ENCODE results near the gene CERS6.

- TF ChIP-seq, protein P1, sequence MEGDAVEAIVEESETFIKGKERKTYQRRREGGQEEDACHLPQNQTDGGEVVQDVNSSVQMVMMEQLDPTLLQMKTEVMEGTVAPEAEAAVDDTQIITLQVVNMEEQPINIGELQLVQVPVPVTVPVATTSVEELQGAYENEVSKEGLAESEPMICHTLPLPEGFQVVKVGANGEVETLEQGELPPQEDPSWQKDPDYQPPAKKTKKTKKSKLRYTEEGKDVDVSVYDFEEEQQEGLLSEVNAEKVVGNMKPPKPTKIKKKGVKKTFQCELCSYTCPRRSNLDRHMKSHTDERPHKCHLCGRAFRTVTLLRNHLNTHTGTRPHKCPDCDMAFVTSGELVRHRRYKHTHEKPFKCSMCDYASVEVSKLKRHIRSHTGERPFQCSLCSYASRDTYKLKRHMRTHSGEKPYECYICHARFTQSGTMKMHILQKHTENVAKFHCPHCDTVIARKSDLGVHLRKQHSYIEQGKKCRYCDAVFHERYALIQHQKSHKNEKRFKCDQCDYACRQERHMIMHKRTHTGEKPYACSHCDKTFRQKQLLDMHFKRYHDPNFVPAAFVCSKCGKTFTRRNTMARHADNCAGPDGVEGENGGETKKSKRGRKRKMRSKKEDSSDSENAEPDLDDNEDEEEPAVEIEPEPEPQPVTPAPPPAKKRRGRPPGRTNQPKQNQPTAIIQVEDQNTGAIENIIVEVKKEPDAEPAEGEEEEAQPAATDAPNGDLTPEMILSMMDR (conservative IDR thresholded peaks at IDR 0.05 in 1 of 2, IDR thresholded peaks at IDR 0.05 in 1 of 2; ENCODE audit: extremely low read depth in 1 of 2, insufficient read depth in 1 of 2, low read depth in 1 of 2, low read length in 2 of 2) = no peak
- TF ChIP-seq EZH2 (IDR thresholded peaks at IDR 0.05; ENCODE audit: borderline replicate concordance, low read length) = no peak
These were observed 66.4 kb downstream of the CERS6 start for GRCh38 chr2:168522446-168522845.

Data from mammary epithelial cell (primary cell).